Measurements from ENCODE around the gene SLC16A5. TPM values are rescaled to one million over a fixed set of nuclear protein-coding genes. Genes with fewer than 3 reads are reported as not detected.

The SLC16A5 gene
- total RNA-seq, 1 experiment from 2014 or later: 70.2 TPM

GRCh38 chr17:75060434-75061054 lies 27.2 kb upstream of the SLC16A5 start:
- ChIA-PET CTCF (interaction anchor here (0.6 to 1.5 kb wide), 7 partner anchors 18 to 141 kb away, joined by 3 to 8 read pairs (median 6); partner anchors contain the start of gene SLC16A5), POLR2A (ENCODE audit: unreplicated experiment) (interaction anchor here (0.6 to 0.8 kb wide), 5 partner anchors 44 to 207 kb away, joined by 3 to 9 read pairs (median 6); no protein-coding TSS in a partner anchor)
- no TSS peak for BruUV-seq (replicated peaks)
- no peaks in the 10 kb centered on the region for H3K9me3 ChIP-seq (ENCODE audit: insufficient read depth, low read depth)
- no peaks in the 10 kb centered on the region for H3K4me1 ChIP-seq (replicated peaks; ENCODE audit: insufficient read depth)
- H3K4me2 ChIP-seq: no peak overlapping the region
- no peak for TF ChIP-seq CTCF (conservative IDR thresholded peaks at IDR 0.05)
- TF ChIP-seq EZH2 (IDR thresholded peaks at IDR 0.05; ENCODE audit: low read depth): no peak
- H2AFZ ChIP-seq: no peak overlapping the region
- H3K36me3 ChIP-seq (ENCODE audit: low read depth): peaks cover 18% of the 10 kb centered on the region
- intact Hi-C loops (cut with micrococcal nuclease; ENCODE audit: unreplicated experiment): loop anchor here (2.0 kb wide), 1 partner anchor 48 kb away; the partner anchor contains the start of gene ARMC7
- H3F3A ChIP-seq (ENCODE audit: insufficient read depth, low read depth): no peaks in the 10 kb centered on the region
- no peaks in the 10 kb centered on the region for H3K9me2 ChIP-seq (ENCODE audit: insufficient read depth)
- no peaks in the 10 kb centered on the region for H4K20me1 ChIP-seq (ENCODE audit: insufficient read depth)
- DNase-seq: no peak
- H3K79me2 ChIP-seq (ENCODE audit: low read depth): no peaks in the 10 kb centered on the region
- H3K27me3 ChIP-seq (ENCODE audit: insufficient read depth, low read depth): no peaks in the 10 kb centered on the region
- H3K27ac ChIP-seq: no peak overlapping the region
- no peak overlapping the region for H3K4me3 ChIP-seq

GRCh38 chr17:75061055-75061438 lies 26.7 kb upstream of the SLC16A5 start:
- Histone ChIP-seq H3K9me3 (ENCODE audit: insufficient read depth, low read depth) (no peaks in the 10 kb centered on the region), H3F3A (ENCODE audit: insufficient read depth, low read depth) (no peaks in the 10 kb centered on the region), H3K79me2 (ENCODE audit: low read depth) (no peaks in the 10 kb centered on the region), H3K9me2 (ENCODE audit: insufficient read depth) (no peaks in the 10 kb centered on the region), H3K4me1 (replicated peaks; ENCODE audit: insufficient read depth) (no peaks in the 10 kb centered on the region), H2AFZ (no peak overlapping the region), H3K27ac (no peak overlapping the region), H3K36me3 (ENCODE audit: low read depth) (peaks cover 18% of the 10 kb centered on the region), H3K4me2 (no peak overlapping the region), H3K4me3 (no peak overlapping the region), H3K27me3 (ENCODE audit: insufficient read depth, low read depth) (no peaks in the 10 kb centered on the region), H4K20me1 (ENCODE audit: insufficient read depth) (no peaks in the 10 kb centered on the region)
- no peak for DNase-seq
- ChIA-PET CTCF (interaction anchor here (0.9 to 1.5 kb wide), 2 partner anchors 109 to 110 kb away, joined by 4 to 7 read pairs; no protein-coding TSS in a partner anchor), POLR2A (ENCODE audit: unreplicated experiment) (interaction anchor here (0.8 kb wide), 1 partner anchor 110 kb away, joined by 5 read pairs; no protein-coding TSS in a partner anchor)
- intact Hi-C loops (cut with micrococcal nuclease; ENCODE audit: unreplicated experiment): loop anchor here (2.0 kb wide), 1 partner anchor 48 kb away; the partner anchor contains the start of gene ARMC7
- BruUV-seq (replicated peaks): no TSS peak
- TF ChIP-seq CTCF (conservative IDR thresholded peaks at IDR 0.05): no peak
- TF ChIP-seq EZH2 (IDR thresholded peaks at IDR 0.05; ENCODE audit: low read depth): no peak

GRCh38 chr17:75061618-75062017 lies 26.1 kb upstream of the SLC16A5 start:
- Histone ChIP-seq H3K4me1 (replicated peaks; ENCODE audit: insufficient read depth) (no peaks in the 10 kb centered on the region), H3K4me2 (no peak overlapping the region), H3K9me3 (ENCODE audit: insufficient read depth, low read depth) (no peaks in the 10 kb centered on the region), H3K79me2 (ENCODE audit: low read depth) (no peaks in the 10 kb centered on the region), H3K9me2 (ENCODE audit: insufficient read depth) (no peaks in the 10 kb centered on the region), H3K27me3 (ENCODE audit: insufficient read depth, low read depth) (no peaks in the 10 kb centered on the region), H4K20me1 (ENCODE audit: insufficient read depth) (no peaks in the 10 kb centered on the region), H2AFZ (no peak overlapping the region), H3F3A (ENCODE audit: insufficient read depth, low read depth) (no peaks in the 10 kb centered on the region), H3K36me3 (ENCODE audit: low read depth) (peaks cover 18% of the 10 kb centered on the region), H3K27ac (no peak overlapping the region), H3K4me3 (no peak overlapping the region)
- TF ChIP-seq EZH2 (IDR thresholded peaks at IDR 0.05; ENCODE audit: low read depth) (no peak), CTCF (conservative IDR thresholded peaks at IDR 0.05) (no peak)
- intact Hi-C loops (cut with micrococcal nuclease; ENCODE audit: unreplicated experiment): loop anchor here (2.0 kb wide), 1 partner anchor 47 kb away; the partner anchor contains the start of gene ARMC7
- CTCF ChIA-PET: interaction anchor here (0.9 kb wide), 1 partner anchor 109 kb away, joined by 4 read pairs; no protein-coding TSS in a partner anchor
- no peak for DNase-seq
- BruUV-seq (replicated peaks): no TSS peak
- POLR2A ChIA-PET (ENCODE audit: unreplicated experiment): no interaction called here

Data from PC-9 (cell line).